GM21619 (cell line): ENCODE measurements around the gene CELF1.

Source experiments
- ATAC-seq: cut with Tn5 transposase; IDR thresholded peaks from one replicate; pipeline ENCODE4 v1.9.1; 2021; ENCODE audit not compliant: unreplicated experiment

Gene CELF1

GRCh38 chr11:47511917-47512316 lies 41.0 kb downstream of the CELF1 start:
- ATAC-seq = no peak

- no peak for ATAC-seq
Observed at GRCh38 chr11:47510209-47510608, 42.7 kb downstream of the CELF1 start.

- no peak for ATAC-seq
Observed at GRCh38 chr11:47509077-47509536, 43.8 kb downstream of the CELF1 start.

GRCh38 chr11:47508240-47508957 lies 44.5 kb downstream of the CELF1 start:
- ATAC-seq = no peak

GRCh38 chr11:47507563-47508239 lies 45.2 kb downstream of the CELF1 start:
- ATAC-seq = no peak

GRCh38 chr11:47506795-47507562 lies 46.0 kb downstream of the CELF1 start:
- no peak for ATAC-seq

GRCh38 chr11:47506373-47506772 lies 46.6 kb downstream of the CELF1 start:
- ATAC-seq = no peak

- no peak for ATAC-seq
Observed at GRCh38 chr11:47504910-47505309, 48.0 kb downstream of the CELF1 start.

GRCh38 chr11:47503227-47503626 lies 49.7 kb downstream of the CELF1 start:
- ATAC-seq = no peak

- ATAC-seq = no peak
Observed at GRCh38 chr11:47502767-47503166, 50.2 kb downstream of the CELF1 start.

- no peak for ATAC-seq
Observed at GRCh38 chr11:47501101-47501500, 51.8 kb downstream of the CELF1 start.

- ATAC-seq = no peak
Observed at GRCh38 chr11:47500121-47500520, 52.8 kb downstream of the CELF1 start.

GRCh38 chr11:47499614-47500013 lies 53.3 kb downstream of the CELF1 start:
- no peak for ATAC-seq

GRCh38 chr11:47499161-47499560 lies 53.8 kb downstream of the CELF1 start:
- ATAC-seq = no peak

- no peak for ATAC-seq
Observed at GRCh38 chr11:47498584-47499152, 54.3 kb downstream of the CELF1 start.

GRCh38 chr11:47498149-47498548 lies 54.8 kb downstream of the CELF1 start:
- ATAC-seq = no peak

- no peak for ATAC-seq
Observed at GRCh38 chr11:47496808-47497207, 56.1 kb downstream of the CELF1 start.

GRCh38 chr11:47495856-47496217 lies 57.1 kb downstream of the CELF1 start:
- no peak for ATAC-seq

GRCh38 chr11:47495011-47495855 lies 57.7 kb downstream of the CELF1 start:
- no peak for ATAC-seq

GRCh38 chr11:47489395-47489755 lies 63.6 kb downstream of the CELF1 start:
- no peak for ATAC-seq
